H1 (cell line): ENCODE data around the gene SEMA3F.

Experiments used
- CREB1 ChIP-seq: IDR thresholded peaks from 2 replicates; pipeline ENCODE4 v1.6.1; 2012; ENCODE audit warnings: inconsistent platforms
- EP300 ChIP-seq, 2 experiments: IDR thresholded peaks; 1 replicate in 1 of 2; 2 replicates in 1 of 2; pipeline ENCODE4 v1.6.1; 2011 to 2012; ENCODE audit warnings: low read depth in 2 of 2, low read length in 2 of 2, mild to moderate bottlenecking in 2 of 2, borderline replicate concordance in 1 of 2, inconsistent platforms in 1 of 2, moderate library complexity in 1 of 2
- HDAC6 ChIP-seq: IDR thresholded peaks from one replicate; pipeline ENCODE4 v1.7.1; 2012; ENCODE audit warnings: low read depth, mild to moderate bottlenecking, inconsistent platforms, low read length, moderate library complexity
- JUN ChIP-seq: IDR thresholded peaks from 2 replicates; pipeline ENCODE4 v1.6.1; 2011; ENCODE audit warnings: low read depth, mild to moderate bottlenecking, improper control_type of control experiment, low read length
- TF ChIP-seq, protein P1 (sequence below): IDR thresholded peaks from 2 replicates; pipeline ENCODE4 v1.6.1; 2012; ENCODE audit warnings: inconsistent platforms
- TF ChIP-seq, protein P2 (sequence below), 3 experiments: IDR thresholded peaks; 1 replicate in 2 of 3; 2 replicates in 1 of 3; pipeline versions ENCODE4 v1.5.1 to v1.6.1; 2011; ENCODE audit warnings: low read length in 3 of 3, mild to moderate bottlenecking in 3 of 3, inconsistent platforms in 2 of 3, low read depth in 1 of 3, moderate library complexity in 1 of 3; ENCODE audit not compliant: insufficient read depth in 1 of 3; ENCODE audit errors: control extremely low read depth in 1 of 3

DNA sequence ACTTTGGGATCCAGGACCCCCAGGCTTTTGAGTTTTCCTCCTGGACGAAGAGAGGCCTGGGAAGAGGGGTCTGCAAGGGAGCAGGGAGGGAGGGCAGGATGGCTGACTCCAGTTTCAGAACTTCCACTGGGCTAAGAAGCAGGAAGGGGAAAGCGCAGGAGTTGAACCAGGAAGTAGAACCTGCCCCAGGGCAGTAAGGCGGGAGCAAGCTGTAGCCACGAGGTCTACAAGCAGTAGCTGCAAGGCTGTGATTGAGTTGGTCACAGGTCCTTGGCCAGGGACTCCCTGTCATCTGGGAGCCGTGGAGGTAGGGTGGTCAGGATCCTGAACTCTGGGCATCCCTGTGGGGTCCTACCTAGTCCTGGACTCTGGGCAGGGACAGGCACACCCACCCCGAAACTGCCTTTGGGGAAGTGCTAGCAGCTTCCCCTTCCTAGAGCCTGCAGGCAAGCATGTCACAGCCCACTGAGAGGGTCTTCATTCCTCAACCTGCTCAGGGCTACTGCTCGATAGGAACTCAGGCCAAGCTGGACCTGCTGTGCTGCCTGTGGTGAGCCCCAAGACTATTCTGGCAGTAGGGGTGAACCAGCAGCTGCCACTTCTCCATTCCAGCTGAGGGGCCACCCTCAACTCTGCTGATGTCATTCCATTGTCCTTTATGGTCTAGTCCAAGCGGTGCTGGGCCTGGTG, 75.1 kb downstream of the SEMA3F start:
- no peak for TF ChIP-seq EP300 (IDR thresholded peaks at IDR 0.05; ENCODE audit: borderline replicate concordance in 1 of 2, low read depth in 2 of 2, low read length in 2 of 2)
- TF ChIP-seq JUN, result no peak
- no peak for TF ChIP-seq CREB1
- TF ChIP-seq, protein P1, sequence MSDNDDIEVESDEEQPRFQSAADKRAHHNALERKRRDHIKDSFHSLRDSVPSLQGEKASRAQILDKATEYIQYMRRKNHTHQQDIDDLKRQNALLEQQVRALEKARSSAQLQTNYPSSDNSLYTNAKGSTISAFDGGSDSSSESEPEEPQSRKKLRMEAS, result no peak
- TF ChIP-seq, protein P2, sequence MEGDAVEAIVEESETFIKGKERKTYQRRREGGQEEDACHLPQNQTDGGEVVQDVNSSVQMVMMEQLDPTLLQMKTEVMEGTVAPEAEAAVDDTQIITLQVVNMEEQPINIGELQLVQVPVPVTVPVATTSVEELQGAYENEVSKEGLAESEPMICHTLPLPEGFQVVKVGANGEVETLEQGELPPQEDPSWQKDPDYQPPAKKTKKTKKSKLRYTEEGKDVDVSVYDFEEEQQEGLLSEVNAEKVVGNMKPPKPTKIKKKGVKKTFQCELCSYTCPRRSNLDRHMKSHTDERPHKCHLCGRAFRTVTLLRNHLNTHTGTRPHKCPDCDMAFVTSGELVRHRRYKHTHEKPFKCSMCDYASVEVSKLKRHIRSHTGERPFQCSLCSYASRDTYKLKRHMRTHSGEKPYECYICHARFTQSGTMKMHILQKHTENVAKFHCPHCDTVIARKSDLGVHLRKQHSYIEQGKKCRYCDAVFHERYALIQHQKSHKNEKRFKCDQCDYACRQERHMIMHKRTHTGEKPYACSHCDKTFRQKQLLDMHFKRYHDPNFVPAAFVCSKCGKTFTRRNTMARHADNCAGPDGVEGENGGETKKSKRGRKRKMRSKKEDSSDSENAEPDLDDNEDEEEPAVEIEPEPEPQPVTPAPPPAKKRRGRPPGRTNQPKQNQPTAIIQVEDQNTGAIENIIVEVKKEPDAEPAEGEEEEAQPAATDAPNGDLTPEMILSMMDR (IDR thresholded peaks at IDR 0.05; ENCODE audit: control extremely low read depth in 1 of 3, insufficient read depth in 1 of 3, low read depth in 1 of 3, low read length in 3 of 3), result no peak
- no peak for TF ChIP-seq HDAC6
